ENCODE results near the gene PAPPA.

PAPPA gene

DNA sequence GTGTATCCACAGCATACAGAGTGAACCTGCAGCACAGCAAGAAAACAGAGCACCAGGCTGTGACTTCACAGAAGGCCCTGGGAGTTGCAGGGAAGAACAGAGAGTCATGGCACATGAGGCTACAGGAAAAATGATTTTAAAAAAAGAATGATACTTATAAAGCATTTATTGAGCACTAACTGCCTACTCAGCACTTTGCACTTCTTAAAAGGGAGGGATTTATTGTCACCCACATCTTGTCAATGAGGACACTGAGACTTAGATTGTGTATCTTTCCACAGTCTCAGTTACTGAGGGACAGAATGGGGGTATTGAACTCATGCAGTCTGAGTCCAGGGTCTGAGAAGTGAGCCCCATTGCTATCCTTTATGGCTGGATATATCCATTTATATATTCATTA, 288.9 kb downstream of the PAPPA start:
- no peaks in the 10 kb centered on the region for H3K4me1 ChIP-seq (ENCODE audit: insufficient read depth, low read length)
- H3K9ac ChIP-seq (ENCODE audit: low read length): no peak overlapping the region
- no peak overlapping the region for H3K4me3 ChIP-seq (ENCODE audit: low read depth in 1 of 2, low read length in 2 of 2)
- no peaks in the 10 kb centered on the region for H3K36me3 ChIP-seq (ENCODE audit: insufficient read depth, low read length)
- H3K27ac ChIP-seq (ENCODE audit: low read depth, low read length): no peak overlapping the region
- H3K27me3 ChIP-seq (ENCODE audit: control insufficient read depth in 1 of 2, insufficient read depth in 2 of 2, low read length in 2 of 2): no peaks in the 10 kb centered on the region
- no peaks in the 10 kb centered on the region for H3K9me3 ChIP-seq (ENCODE audit: low read length)

- Histone ChIP-seq H3K27me3 (ENCODE audit: control insufficient read depth in 1 of 2, insufficient read depth in 2 of 2, low read length in 2 of 2) (no peaks in the 10 kb centered on the region), H3K4me1 (ENCODE audit: insufficient read depth, low read length) (peaks cover 9% of the 10 kb centered on the region), H3K4me3 (ENCODE audit: low read depth in 1 of 2, low read length in 2 of 2) (no peak overlapping the region), H3K27ac (ENCODE audit: low read depth, low read length) (no peak overlapping the region), H3K9ac (ENCODE audit: low read length) (no peak overlapping the region), H3K9me3 (ENCODE audit: low read length) (no peaks in the 10 kb centered on the region), H3K36me3 (ENCODE audit: insufficient read depth, low read length) (no peaks in the 10 kb centered on the region)
Observed at GRCh38 chr9:116447934-116448333, 294.3 kb downstream of the PAPPA start.

GRCh38 chr9:116448431-116448830, 294.8 kb downstream of the PAPPA start:
- Histone ChIP-seq H3K27ac (ENCODE audit: low read depth, low read length) (no peak overlapping the region), H3K4me1 (ENCODE audit: insufficient read depth, low read length) (peaks cover 9% of the 10 kb centered on the region), H3K9me3 (ENCODE audit: low read length) (no peaks in the 10 kb centered on the region), H3K36me3 (ENCODE audit: insufficient read depth, low read length) (no peaks in the 10 kb centered on the region), H3K9ac (ENCODE audit: low read length) (no peak overlapping the region), H3K4me3 (ENCODE audit: low read depth in 1 of 2, low read length in 2 of 2) (no peak overlapping the region), H3K27me3 (ENCODE audit: control insufficient read depth in 1 of 2, insufficient read depth in 2 of 2, low read length in 2 of 2) (no peaks in the 10 kb centered on the region)

DNA sequence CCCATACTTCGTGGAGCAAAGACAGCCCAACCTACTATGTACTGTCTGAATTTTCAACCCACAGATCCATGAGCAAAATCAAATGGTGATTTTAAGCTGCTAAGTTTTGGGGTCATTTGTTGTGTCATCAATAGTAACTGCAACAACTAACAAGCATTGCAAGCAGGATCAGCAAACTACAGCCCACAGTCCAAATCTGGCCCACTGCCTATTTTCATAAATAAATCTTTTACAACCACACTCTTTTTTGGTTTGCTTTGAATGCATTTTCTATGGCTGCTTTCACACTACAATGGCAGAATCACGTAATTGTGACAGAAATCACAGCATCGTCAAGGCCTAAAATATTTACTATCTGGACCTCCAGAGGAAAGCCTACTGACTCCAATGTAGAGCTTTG, 296.4 kb downstream of the PAPPA start:
- H3K27ac ChIP-seq (ENCODE audit: low read depth, low read length): no peak overlapping the region
- H3K27me3 ChIP-seq (ENCODE audit: control insufficient read depth in 1 of 2, insufficient read depth in 2 of 2, low read length in 2 of 2): no peaks in the 10 kb centered on the region
- H3K9ac ChIP-seq (ENCODE audit: low read length): no peak overlapping the region
- no peaks in the 10 kb centered on the region for H3K36me3 ChIP-seq (ENCODE audit: insufficient read depth, low read length)
- no peaks in the 10 kb centered on the region for H3K9me3 ChIP-seq (ENCODE audit: low read length)
- peaks cover 9% of the 10 kb centered on the region for H3K4me1 ChIP-seq (ENCODE audit: insufficient read depth, low read length)
- no peak overlapping the region for H3K4me3 ChIP-seq (ENCODE audit: low read depth in 1 of 2, low read length in 2 of 2)

GRCh38 chr9:116450378-116451139, 297.0 kb downstream of the PAPPA start:
- Histone ChIP-seq H3K4me3 (ENCODE audit: low read depth in 1 of 2, low read length in 2 of 2) (no peak overlapping the region), H3K27me3 (ENCODE audit: control insufficient read depth in 1 of 2, insufficient read depth in 2 of 2, low read length in 2 of 2) (no peaks in the 10 kb centered on the region), H3K9ac (ENCODE audit: low read length) (no peak overlapping the region), H3K9me3 (ENCODE audit: low read length) (no peaks in the 10 kb centered on the region), H3K27ac (ENCODE audit: low read depth, low read length) (no peak overlapping the region), H3K36me3 (ENCODE audit: insufficient read depth, low read length) (no peaks in the 10 kb centered on the region), H3K4me1 (ENCODE audit: insufficient read depth, low read length) (peaks cover 9% of the 10 kb centered on the region)

GRCh38 chr9:116451500-116452115, 298.0 kb downstream of the PAPPA start:
- H3K27ac ChIP-seq (ENCODE audit: low read depth, low read length): no peak overlapping the region

More at GRCh38 chr9:116451500-116452115, 298.0 kb downstream of the PAPPA start:
- Histone ChIP-seq H3K9ac (ENCODE audit: low read length) (no peak overlapping the region), H3K9me3 (ENCODE audit: low read length) (no peaks in the 10 kb centered on the region), H3K36me3 (ENCODE audit: insufficient read depth, low read length) (no peaks in the 10 kb centered on the region), H3K4me3 (ENCODE audit: low read depth in 1 of 2, low read length in 2 of 2) (no peak overlapping the region), H3K27me3 (ENCODE audit: control insufficient read depth in 1 of 2, insufficient read depth in 2 of 2, low read length in 2 of 2) (no peaks in the 10 kb centered on the region), H3K4me1 (ENCODE audit: insufficient read depth, low read length) (peaks cover 9% of the 10 kb centered on the region)

Measured in muscle layer of colon (tissue), 2 donors.